ENCODE data around the gene APBB1IP.
"Not testable (repeated sequence)": the region's sequence is repeated elsewhere in the genome, so short reads cannot be mapped to it uniquely, and the experiment has no call there.

Gene APBB1IP

DNA sequence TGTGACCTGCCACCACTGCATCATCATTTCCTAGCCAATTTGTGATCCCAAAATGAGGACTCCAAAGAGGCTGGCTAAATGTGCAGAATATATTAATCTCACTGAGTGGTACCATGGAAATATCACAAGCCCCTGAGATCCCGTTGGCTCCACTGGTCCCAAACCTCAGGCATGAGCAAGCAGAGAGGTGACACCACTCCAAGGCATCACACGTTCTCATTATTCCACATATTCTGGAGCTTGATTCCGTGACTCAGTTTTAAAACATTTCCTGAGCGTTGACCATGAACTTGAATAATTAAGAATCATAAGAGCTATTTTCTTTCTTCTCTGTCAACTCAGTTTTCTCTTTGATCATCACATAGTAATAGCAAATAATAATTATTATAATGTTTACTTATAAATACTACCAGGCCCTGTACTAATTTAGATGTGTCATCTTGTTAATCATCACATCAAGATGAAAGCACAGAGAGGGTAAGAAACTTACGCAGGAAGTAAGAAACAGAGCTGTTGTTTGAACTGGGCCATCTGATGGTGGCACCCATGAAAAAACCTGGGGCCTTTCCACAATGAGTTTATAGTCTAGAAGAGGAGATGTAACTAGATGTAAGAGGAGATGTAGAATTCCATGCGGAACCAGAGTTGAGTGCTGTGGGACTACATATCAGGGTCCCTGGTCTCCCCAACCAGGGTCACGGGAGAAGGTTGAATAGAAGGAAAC lies 3.5 kb downstream of the APBB1IP start:
- no peak for DNase-seq (ENCODE audit: low read depth in 2 of 2)

DNA sequence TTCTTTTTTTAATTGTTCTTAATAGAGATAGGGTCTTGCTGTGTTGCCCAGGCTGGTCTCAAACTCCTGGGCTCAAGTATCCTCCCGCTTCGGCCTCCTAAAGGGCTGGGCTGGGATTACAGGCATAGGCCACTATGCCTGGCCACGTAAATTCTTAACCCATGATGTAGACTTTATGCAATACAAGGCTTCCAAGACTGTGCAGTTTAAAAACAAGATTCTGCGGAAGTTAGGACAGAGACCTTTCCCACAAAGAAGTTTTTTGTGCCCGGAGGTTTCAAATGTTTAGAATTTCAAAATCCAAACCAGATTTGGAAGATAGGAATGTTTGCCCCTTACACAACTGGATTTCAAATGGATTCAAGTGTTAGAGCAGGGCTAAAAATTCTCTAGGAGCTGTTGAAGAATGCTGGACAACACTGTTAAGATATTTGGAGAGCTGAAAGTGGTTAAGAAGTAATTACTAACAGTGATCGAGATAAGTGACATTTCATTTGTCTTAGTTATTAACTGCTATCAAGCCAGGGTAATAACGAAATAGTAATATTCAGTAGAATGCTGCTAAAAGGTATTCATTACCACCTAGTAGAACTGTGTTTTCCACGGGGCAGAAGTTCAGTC lies 7.4 kb downstream of the APBB1IP start:
- DNase-seq (ENCODE audit: low read depth in 2 of 2), result no peak

GRCh38 chr10:26446258-26446657 lies 8.1 kb downstream of the APBB1IP start:
- no peak for DNase-seq (ENCODE audit: low read depth in 2 of 2)

GRCh38 chr10:26448292-26448691 lies 10.2 kb downstream of the APBB1IP start:
- no peak for DNase-seq (ENCODE audit: low read depth in 2 of 2)

- DNase-seq (ENCODE audit: low read depth in 2 of 2), result peak; percentile 35 to 55
Observed at GRCh38 chr10:26448706-26449435, 10.7 kb downstream of the APBB1IP start.

GRCh38 chr10:26449726-26450125 lies 11.6 kb downstream of the APBB1IP start:
- DNase-seq (ENCODE audit: low read depth in 2 of 2), result no peak

DNA sequence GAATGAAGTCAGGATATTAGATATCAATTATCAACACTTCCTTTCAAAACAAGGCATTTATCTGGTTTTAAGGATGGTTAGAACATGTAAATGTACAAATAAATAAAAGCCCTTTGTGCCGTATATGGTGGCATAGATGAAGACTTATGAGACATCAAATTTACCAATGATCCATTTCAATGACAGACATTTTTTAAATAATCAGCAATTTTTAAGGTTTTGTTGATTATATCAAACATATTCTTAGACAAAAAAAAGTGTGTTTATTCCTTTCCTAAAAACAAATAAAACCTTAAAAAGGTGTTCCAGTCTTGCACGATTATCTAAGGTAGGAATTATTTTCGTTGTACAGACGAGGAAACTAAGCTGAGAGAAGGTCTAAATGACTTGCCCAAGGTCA lies 13.8 kb downstream of the APBB1IP start:
- no peak for DNase-seq (ENCODE audit: low read depth in 2 of 2)

- no peak for DNase-seq (ENCODE audit: low read depth in 2 of 2)
Observed at GRCh38 chr10:26453850-26454249, 15.7 kb downstream of the APBB1IP start.

DNA sequence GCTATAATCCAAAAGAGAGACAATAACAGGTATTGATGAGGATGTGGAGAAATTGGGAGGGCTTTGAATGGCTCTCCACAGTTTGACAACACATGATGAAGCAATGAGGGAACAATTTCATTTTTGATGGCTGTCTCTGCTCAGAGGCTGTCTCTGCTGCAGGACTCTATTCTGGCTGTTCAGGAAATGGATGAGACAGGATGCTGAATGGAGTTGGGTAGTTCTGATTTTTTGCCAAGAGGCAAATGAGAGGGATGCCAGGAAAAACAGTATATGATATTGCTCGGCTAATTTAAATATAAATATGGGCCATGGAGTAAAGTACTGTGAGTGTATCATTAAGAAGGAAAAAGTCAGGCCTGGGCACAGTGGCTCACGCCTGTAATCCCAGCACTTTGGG lies 16.8 kb downstream of the APBB1IP start:
- no peak for DNase-seq (ENCODE audit: low read depth in 2 of 2)

GRCh38 chr10:26455567-26456315 lies 17.6 kb downstream of the APBB1IP start:
- DNase-seq (ENCODE audit: low read depth in 2 of 2), result no peak

- no peak for DNase-seq (ENCODE audit: low read depth in 2 of 2)
Observed at GRCh38 chr10:26457088-26457487, 18.9 kb downstream of the APBB1IP start.

- DNase-seq (ENCODE audit: low read depth in 2 of 2), result no peak
Observed at GRCh38 chr10:26460736-26461135, 22.6 kb downstream of the APBB1IP start.

- DNase-seq (ENCODE audit: low read depth in 2 of 2), result no peak
Observed at GRCh38 chr10:26463986-26464385, 25.8 kb downstream of the APBB1IP start.

DNA sequence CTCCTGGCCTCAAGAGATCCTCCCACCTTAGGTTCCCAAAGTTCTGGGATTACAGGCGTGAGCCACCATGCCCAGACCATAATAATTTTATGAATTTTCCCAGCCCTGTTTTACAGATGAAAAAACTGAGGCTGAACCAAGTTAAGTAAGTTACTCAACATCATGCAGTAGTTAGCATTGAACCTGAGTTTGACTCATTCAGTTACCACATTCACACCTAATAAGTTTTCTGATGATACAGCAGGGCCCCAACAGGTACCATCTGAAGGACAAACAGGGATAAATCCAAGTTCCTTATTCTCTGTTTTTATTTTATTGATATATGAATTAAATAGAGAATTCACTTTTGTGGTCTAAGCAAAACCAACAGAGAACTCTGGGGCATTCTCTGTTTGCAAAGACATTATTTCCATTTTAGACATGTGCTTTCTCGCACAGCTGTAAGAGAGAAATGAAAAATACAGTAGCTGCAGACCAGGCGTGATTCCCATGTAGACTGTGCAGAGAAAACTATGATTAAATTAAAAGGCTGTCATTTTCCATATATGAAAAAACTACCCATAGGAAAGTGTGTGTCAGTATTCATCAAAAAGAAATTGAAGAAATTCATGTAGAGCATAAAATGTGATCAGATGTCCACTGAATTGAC lies 26.6 kb downstream of the APBB1IP start:
- DNase-seq (ENCODE audit: low read depth in 2 of 2), result no peak

DNA sequence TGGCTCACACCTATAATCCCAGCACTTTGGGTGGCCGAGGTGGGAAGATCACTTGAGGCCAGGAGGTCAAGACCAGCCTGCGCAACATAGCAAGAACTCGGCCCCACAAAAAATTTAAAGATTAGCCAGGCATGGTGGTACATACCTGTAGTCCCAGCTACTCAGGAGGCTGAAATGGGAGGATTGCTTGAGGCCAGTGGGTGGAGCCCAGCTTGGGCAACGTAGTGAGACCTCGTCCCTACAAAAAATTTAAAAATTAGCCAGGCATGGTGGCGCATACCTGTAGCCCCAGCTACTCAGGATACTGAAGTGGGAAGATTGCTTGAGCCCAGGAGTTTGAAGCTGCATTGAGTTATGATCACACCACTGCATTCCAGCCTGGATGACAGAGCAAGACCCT lies 28.4 kb downstream of the APBB1IP start:
- not testable (repeated sequence) for DNase-seq (ENCODE audit: low read depth in 2 of 2)

DNA sequence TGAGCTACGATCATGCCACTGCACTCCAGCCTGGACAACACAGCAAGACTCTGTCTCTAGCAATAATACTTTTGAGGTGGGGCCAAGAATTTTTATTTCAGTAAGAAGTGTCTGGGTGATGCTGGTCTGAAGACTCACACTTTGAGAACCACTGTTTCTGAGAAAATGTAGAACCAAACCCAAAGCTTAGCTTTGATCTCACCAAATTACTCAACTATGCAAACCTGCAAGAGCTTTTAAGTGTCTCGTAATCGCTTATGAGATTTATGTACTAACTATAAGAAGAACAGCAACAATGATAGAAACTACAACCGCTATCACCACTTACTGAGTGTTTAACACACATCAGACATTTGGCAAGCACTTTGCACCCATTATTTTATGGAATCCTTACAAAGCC lies 29.5 kb downstream of the APBB1IP start:
- DNase-seq (ENCODE audit: low read depth in 2 of 2), result no peak

GRCh38 chr10:26468291-26468690 lies 30.1 kb downstream of the APBB1IP start:
- no peak for DNase-seq (ENCODE audit: low read depth in 2 of 2)

DNA sequence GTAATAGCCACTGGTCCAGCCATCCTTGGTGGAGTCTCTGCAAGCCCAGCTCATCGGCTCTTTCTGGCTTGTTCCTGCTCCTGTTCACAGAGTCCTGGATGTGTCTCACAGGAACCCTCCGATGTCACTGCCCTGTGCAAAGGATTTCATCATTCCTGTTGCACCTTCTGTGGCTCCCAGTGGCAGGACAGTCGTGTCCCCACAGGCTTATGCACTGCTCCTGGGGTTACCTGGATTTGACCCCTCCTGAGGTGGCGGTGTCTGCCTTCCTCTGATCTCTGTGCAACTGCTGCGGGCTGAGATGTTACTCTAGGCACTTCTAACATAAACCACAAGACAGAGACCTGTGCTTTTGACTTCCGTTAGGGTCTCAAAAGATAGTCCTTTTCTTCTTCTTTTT lies 30.6 kb downstream of the APBB1IP start:
- DNase-seq (ENCODE audit: low read depth in 2 of 2), result no peak

GRCh38 chr10:26472492-26472778 lies 34.3 kb downstream of the APBB1IP start:
- DNase-seq (ENCODE audit: low read depth in 2 of 2), result no peak

GRCh38 chr10:26474026-26474425 lies 35.9 kb downstream of the APBB1IP start:
- no peak for DNase-seq (ENCODE audit: low read depth in 2 of 2)

DNA sequence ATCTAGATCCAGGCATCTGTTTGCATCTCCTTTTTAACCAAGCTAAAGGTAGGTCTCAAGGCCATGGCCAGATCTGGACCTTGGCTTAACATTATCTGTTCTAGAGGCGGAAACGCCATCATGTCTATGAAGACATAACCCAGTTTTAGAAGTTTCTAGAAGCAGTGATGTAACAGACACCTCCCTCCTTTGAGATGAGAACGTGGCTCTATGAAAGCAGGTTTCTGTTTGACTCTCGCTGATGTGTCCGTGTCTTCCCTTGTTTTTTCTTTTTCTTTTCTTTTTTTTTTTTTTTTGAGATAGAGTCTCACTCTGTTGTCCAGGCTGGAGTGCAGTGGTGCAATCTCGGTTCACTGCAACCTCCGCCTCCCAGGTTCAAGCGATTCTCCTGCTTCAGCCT lies 36.7 kb downstream of the APBB1IP start:
- not testable (repeated sequence) for DNase-seq (ENCODE audit: low read depth in 2 of 2)

- DNase-seq (ENCODE audit: low read depth in 2 of 2), result no peak
Observed at GRCh38 chr10:26475386-26475785, 37.2 kb downstream of the APBB1IP start.
